ENCODE measurements around the gene VOPP1.

VOPP1 gene

DNA sequence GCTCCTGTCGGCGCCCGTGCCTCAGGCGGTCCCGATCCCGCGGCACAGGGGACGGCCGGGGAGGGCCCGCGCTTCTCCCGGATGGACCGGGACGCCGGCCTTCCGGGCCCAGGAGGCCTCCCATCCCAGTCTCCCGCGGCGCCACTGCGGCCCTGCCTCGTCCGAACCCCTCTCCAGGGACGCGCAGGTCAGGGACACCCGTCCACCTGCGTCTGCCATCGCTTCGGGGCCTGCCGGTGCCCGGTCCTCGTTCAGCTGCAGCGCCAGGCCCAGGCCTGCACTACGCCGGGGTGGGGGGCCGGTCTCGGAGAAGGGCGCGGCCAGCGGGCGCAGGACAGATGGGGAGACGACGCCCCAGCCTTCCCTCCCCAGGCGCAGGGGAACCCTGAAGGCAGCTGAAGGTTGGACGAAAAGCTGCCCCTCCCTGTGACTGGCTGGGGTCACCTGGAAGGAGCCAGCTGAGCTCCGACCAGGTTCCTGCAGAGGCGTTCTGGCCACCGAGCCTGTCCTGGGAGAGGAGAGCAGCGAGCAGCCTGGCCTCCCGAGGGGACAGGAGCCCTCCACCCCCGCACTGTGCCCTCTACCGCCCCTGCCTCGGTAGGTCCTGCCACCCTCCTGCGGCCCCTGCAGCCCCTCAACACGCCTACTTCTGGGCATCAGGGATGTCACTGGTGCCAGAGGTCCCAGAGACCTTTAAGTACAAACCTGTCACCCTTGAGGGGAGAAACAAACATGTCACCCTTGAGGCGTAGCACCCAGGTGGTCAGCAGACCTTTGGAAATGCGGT, 122.9 kb downstream of the VOPP1 start:
- Histone ChIP-seq H3K4me3 (ENCODE audit: low read depth, low read length) (no peak overlapping the region), H3K4me1 (ENCODE audit: control insufficient read depth, insufficient read depth, low read length, unreplicated experiment) (no peaks in the 10 kb centered on the region), H3K27ac (ENCODE audit: low read depth, low read length) (no peak overlapping the region), H3K79me2 (ENCODE audit: control insufficient read depth, insufficient read depth, low read length, unreplicated experiment) (no peaks in the 10 kb centered on the region), H3K27me3 (ENCODE audit: insufficient read depth, low read length) (no peaks in the 10 kb centered on the region), H2AFZ (ENCODE audit: low read length, unreplicated experiment) (no peak overlapping the region), H3K36me3 (ENCODE audit: insufficient read depth, low read length) (no peaks in the 10 kb centered on the region)

DNA sequence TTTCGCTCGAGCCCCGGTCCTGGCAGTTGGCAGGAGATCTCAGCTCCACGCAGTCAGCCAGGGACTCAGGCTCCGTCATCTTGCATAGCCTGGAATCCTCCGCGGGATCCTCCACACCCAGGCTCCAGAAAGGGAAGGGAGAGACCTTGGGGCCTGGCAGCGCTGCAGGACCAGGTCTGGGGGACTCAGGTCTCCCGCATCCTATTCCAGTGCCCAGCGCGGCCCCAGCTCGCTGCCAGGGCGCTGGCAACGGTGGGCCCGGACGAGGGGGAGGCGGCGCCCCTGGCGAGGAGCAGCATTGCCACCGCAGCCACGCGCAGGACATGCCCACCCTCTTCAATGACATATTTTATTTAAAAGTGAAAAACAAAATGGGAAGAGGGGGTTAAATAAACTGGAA, 123.8 kb downstream of the VOPP1 start:
- Histone ChIP-seq H3K4me3 (ENCODE audit: low read depth, low read length) (no peak overlapping the region), H3K27ac (ENCODE audit: low read depth, low read length) (no peak overlapping the region), H3K36me3 (ENCODE audit: insufficient read depth, low read length) (no peaks in the 10 kb centered on the region), H3K4me1 (ENCODE audit: control insufficient read depth, insufficient read depth, low read length, unreplicated experiment) (no peaks in the 10 kb centered on the region), H2AFZ (ENCODE audit: low read length, unreplicated experiment) (no peak overlapping the region), H3K79me2 (ENCODE audit: control insufficient read depth, insufficient read depth, low read length, unreplicated experiment) (no peaks in the 10 kb centered on the region), H3K27me3 (ENCODE audit: insufficient read depth, low read length) (no peaks in the 10 kb centered on the region)

- Histone ChIP-seq H3K27me3 (ENCODE audit: insufficient read depth, low read length) (no peaks in the 10 kb centered on the region), H2AFZ (ENCODE audit: low read length, unreplicated experiment) (no peak overlapping the region), H3K36me3 (ENCODE audit: insufficient read depth, low read length) (no peaks in the 10 kb centered on the region), H3K4me3 (ENCODE audit: low read depth, low read length) (no peak overlapping the region), H3K27ac (ENCODE audit: low read depth, low read length) (no peak overlapping the region), H3K4me1 (ENCODE audit: control insufficient read depth, insufficient read depth, low read length, unreplicated experiment) (peaks cover 11% of the 10 kb centered on the region), H3K79me2 (ENCODE audit: control insufficient read depth, insufficient read depth, low read length, unreplicated experiment) (no peaks in the 10 kb centered on the region)
Observed at GRCh38 chr7:55444786-55445185, 127.5 kb downstream of the VOPP1 start.

GRCh38 chr7:55441774-55442522, 130.4 kb downstream of the VOPP1 start:
- H3K4me3 ChIP-seq (ENCODE audit: low read depth, low read length): no peak overlapping the region
- H3K27ac ChIP-seq (ENCODE audit: low read depth, low read length): no peak overlapping the region
- H2AFZ ChIP-seq (ENCODE audit: low read length, unreplicated experiment): no peak overlapping the region
- peaks cover 11% of the 10 kb centered on the region for H3K4me1 ChIP-seq (ENCODE audit: control insufficient read depth, insufficient read depth, low read length, unreplicated experiment)
- H3K79me2 ChIP-seq (ENCODE audit: control insufficient read depth, insufficient read depth, low read length, unreplicated experiment): no peaks in the 10 kb centered on the region
- no peaks in the 10 kb centered on the region for H3K36me3 ChIP-seq (ENCODE audit: insufficient read depth, low read length)
- H3K27me3 ChIP-seq (ENCODE audit: insufficient read depth, low read length): no peaks in the 10 kb centered on the region

DNA sequence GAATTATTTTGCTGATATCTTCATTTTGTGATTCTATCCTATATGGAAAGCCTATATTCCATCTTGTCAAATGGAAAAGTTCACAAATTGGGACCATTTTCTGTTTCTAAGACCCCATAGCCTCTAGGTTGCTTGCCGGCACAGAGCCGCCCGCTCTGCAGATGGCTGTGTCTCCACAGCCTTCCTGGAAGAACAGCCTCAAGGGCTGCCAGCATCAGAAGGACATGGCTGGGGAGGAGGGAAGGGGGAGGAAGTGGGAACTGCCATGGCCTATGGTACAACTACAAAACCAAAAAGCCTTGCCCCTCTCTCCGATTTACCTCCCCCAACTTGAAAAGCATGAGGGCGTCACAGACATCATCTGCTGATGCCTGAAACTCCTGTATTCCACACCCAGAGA, 131.3 kb downstream of the VOPP1 start:
- H3K4me3 ChIP-seq (ENCODE audit: low read depth, low read length): no peak overlapping the region
- no peaks in the 10 kb centered on the region for H3K27me3 ChIP-seq (ENCODE audit: insufficient read depth, low read length)
- peaks cover 11% of the 10 kb centered on the region for H3K4me1 ChIP-seq (ENCODE audit: control insufficient read depth, insufficient read depth, low read length, unreplicated experiment)
- H3K36me3 ChIP-seq (ENCODE audit: insufficient read depth, low read length): no peaks in the 10 kb centered on the region
- no peaks in the 10 kb centered on the region for H3K79me2 ChIP-seq (ENCODE audit: control insufficient read depth, insufficient read depth, low read length, unreplicated experiment)
- no peak overlapping the region for H3K27ac ChIP-seq (ENCODE audit: low read depth, low read length)
- no peak overlapping the region for H2AFZ ChIP-seq (ENCODE audit: low read length, unreplicated experiment)

DNA sequence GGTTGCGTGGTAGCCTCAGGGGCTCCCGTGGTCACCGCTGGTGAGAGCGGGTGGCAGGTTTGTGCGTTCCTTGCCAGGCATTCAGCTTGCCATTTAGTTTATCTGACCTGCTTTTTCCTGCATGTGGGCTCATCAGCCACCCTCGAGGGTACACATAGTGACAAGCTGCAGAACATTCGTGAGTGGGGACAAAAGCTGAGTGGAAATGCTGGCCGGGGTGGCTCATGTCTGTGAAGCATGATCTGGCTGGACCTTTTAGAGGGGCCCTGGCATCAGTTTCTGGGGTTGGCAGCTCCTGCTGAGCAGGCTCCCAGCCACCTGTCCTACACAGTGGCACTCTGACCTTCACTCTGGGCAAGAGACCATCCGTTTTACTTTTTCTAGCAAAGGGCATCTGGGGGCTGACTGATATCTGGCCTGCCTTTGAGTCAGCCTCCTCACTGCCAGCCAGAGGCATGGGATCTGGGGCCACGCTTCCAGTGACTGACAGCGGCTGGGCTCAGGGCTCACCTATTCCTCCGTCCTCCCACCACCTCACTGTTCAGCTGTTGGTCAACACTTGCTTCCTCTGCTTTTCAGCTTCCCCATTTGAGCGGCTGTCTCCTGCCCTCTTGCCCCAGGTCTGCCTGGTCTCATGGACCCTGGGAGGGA, 132.1 kb downstream of the VOPP1 start:
- no peak overlapping the region for H2AFZ ChIP-seq (ENCODE audit: low read length, unreplicated experiment)
- no peak overlapping the region for H3K4me3 ChIP-seq (ENCODE audit: low read depth, low read length)

GRCh38 chr7:55439627-55440026, 132.7 kb downstream of the VOPP1 start:
- H3K27me3 ChIP-seq (ENCODE audit: insufficient read depth, low read length): no peaks in the 10 kb centered on the region
- no peak overlapping the region for H3K27ac ChIP-seq (ENCODE audit: low read depth, low read length)
- H2AFZ ChIP-seq (ENCODE audit: low read length, unreplicated experiment): no peak overlapping the region
- H3K36me3 ChIP-seq (ENCODE audit: insufficient read depth, low read length): no peaks in the 10 kb centered on the region
- peaks cover 11% of the 10 kb centered on the region for H3K4me1 ChIP-seq (ENCODE audit: control insufficient read depth, insufficient read depth, low read length, unreplicated experiment)
- H3K4me3 ChIP-seq (ENCODE audit: low read depth, low read length): no peak overlapping the region
- H3K79me2 ChIP-seq (ENCODE audit: control insufficient read depth, insufficient read depth, low read length, unreplicated experiment): no peaks in the 10 kb centered on the region

More for the DNA sequence above, 132.1 kb downstream of the VOPP1 start:
- no peaks in the 10 kb centered on the region for H3K79me2 ChIP-seq (ENCODE audit: control insufficient read depth, insufficient read depth, low read length, unreplicated experiment)
- no peaks in the 10 kb centered on the region for H3K36me3 ChIP-seq (ENCODE audit: insufficient read depth, low read length)
- H3K27me3 ChIP-seq (ENCODE audit: insufficient read depth, low read length): no peaks in the 10 kb centered on the region
- H3K27ac ChIP-seq (ENCODE audit: low read depth, low read length): no peak overlapping the region
- H3K4me1 ChIP-seq (ENCODE audit: control insufficient read depth, insufficient read depth, low read length, unreplicated experiment): peaks cover 11% of the 10 kb centered on the region

DNA sequence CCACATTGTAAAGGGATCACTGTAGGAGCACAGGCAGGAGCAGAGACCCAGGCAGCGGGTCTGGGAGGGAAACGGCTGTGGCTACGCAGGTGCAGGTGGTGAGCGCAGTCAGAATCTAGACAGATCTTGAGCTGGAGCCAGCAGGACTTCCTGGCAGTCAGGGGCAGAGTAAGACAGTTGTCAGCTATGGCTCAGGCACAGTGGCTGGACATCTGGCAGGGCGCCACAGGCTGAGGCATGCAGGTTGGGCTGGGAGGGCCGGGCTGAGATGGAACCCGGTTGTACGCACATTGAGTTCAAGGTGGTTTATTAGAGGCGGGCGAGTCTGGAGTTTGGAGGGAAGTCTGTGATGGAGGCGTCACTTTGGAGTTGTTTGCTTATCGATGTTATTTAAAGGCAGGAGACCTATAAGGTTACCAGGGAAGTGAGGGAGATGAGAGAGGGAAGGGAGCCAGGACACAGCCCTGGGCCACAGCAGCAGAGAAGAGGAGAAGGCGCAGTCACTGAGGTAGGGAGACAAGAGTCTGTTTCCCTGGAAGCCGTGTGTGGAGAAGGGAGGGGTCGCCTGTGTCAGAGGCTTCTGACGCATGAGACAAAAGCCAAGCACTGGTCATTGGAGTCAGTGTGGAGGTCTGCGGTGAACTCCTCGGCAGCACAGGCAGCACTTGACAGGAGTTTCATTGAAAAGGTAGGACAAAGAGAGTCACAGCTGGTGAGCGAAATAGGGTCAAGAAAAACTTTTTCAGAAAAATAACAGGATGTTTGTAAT, 133.4 kb downstream of the VOPP1 start:
- no peaks in the 10 kb centered on the region for H3K27me3 ChIP-seq (ENCODE audit: insufficient read depth, low read length)
- no peaks in the 10 kb centered on the region for H3K36me3 ChIP-seq (ENCODE audit: insufficient read depth, low read length)
- no peak overlapping the region for H3K27ac ChIP-seq (ENCODE audit: low read depth, low read length)
- peaks cover 11% of the 10 kb centered on the region for H3K4me1 ChIP-seq (ENCODE audit: control insufficient read depth, insufficient read depth, low read length, unreplicated experiment)
- no peak overlapping the region for H3K4me3 ChIP-seq (ENCODE audit: low read depth, low read length)
- no peak overlapping the region for H2AFZ ChIP-seq (ENCODE audit: low read length, unreplicated experiment)
- no peaks in the 10 kb centered on the region for H3K79me2 ChIP-seq (ENCODE audit: control insufficient read depth, insufficient read depth, low read length, unreplicated experiment)

DNA sequence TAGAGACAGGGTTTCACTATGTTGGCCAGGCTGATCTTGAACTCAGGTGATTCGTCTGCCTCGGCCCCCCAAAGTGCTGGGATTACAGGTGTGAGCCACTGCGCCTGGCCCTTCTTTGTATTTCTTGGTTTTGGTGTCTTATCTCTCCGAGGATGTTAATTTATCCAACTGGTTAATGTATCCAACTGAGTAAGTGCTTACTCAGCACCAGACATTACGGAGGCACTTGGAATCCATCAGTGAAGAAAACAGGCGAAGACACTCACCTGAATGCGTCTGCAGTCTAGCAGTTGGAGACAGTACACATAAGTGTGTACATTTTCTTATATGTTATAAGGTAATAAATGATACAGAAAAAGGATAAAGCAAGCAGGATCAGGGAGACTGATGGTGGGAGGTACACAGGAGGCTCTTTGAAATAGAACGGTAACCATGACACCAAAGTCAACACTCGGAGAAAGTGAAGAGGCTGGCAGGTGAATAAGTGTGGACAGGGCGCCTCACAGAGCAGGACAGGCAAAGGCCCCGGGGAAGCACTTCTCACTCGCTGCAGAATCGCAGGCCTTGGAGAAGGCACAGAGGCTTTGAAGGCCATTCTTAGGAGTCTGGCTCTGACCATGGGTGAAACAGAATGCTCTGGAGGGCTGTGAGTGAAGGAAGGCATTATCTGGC, 134.1 kb downstream of the VOPP1 start:
- Histone ChIP-seq H3K79me2 (ENCODE audit: control insufficient read depth, insufficient read depth, low read length, unreplicated experiment) (no peaks in the 10 kb centered on the region), H3K4me3 (ENCODE audit: low read depth, low read length) (no peak overlapping the region), H3K27me3 (ENCODE audit: insufficient read depth, low read length) (no peaks in the 10 kb centered on the region), H3K4me1 (ENCODE audit: control insufficient read depth, insufficient read depth, low read length, unreplicated experiment) (peaks cover 11% of the 10 kb centered on the region), H2AFZ (ENCODE audit: low read length, unreplicated experiment) (no peak overlapping the region), H3K36me3 (ENCODE audit: insufficient read depth, low read length) (no peaks in the 10 kb centered on the region), H3K27ac (ENCODE audit: low read depth, low read length) (no peak overlapping the region)

DNA sequence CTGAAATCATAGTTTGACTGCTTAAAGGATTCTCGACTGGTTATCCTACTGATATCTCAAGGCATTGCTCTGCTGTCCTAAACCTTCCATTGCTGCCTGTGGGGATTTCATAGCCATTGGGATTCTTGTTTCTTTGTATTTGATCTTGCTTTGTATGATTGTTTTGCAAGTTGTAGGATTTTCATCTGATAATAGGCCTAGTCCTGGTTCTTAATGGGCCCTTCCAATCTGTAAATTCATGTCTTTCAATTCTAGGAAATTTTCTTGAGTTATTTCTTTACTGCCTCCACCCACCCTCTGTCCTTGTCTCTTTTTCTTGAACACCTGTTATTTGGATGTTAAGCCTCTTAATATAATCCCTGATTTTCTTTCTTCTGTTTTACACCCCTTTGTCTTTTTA, 134.9 kb downstream of the VOPP1 start:
- no peaks in the 10 kb centered on the region for H3K36me3 ChIP-seq (ENCODE audit: insufficient read depth, low read length)
- H3K4me3 ChIP-seq (ENCODE audit: low read depth, low read length): no peak overlapping the region
- H3K4me1 ChIP-seq (ENCODE audit: control insufficient read depth, insufficient read depth, low read length, unreplicated experiment): peaks cover 11% of the 10 kb centered on the region
- H3K27me3 ChIP-seq (ENCODE audit: insufficient read depth, low read length): no peaks in the 10 kb centered on the region
- H3K27ac ChIP-seq (ENCODE audit: low read depth, low read length): no peak overlapping the region
- no peaks in the 10 kb centered on the region for H3K79me2 ChIP-seq (ENCODE audit: control insufficient read depth, insufficient read depth, low read length, unreplicated experiment)
- H2AFZ ChIP-seq (ENCODE audit: low read length, unreplicated experiment): no peak overlapping the region
